DOHH2 (cell line): Measurements from ENCODE around the gene SCFD2.

Experiments
- CTCF ChIP-seq: fragments of 200-600 bp; sonication (generic); IDR thresholded peaks from one replicate; pipeline ENCODE4 v1.5.1; 2014; ENCODE audit warnings: antibody characterized with exemption, mild to moderate bottlenecking, low read depth, low read length; ENCODE audit not compliant: poor library complexity, severe bottlenecking
- EZH2phosphoT487 ChIP-seq: fragments of 200-600 bp; sonication (generic); IDR thresholded peaks from 2 replicates; pipeline ENCODE4 v1.6.1; 2017; ENCODE audit warnings: borderline replicate concordance, mild to moderate bottlenecking, antibody characterized with exemption, low read length, moderate library complexity, mixed read lengths

GRCh38 chr4:53147711-53148110, 218.2 kb downstream of the SCFD2 start:
- TF ChIP-seq CTCF (no peak), EZH2phosphoT487 (no peak)
